ENCODE data around the gene TMEM63C. TPM values are rescaled to one million over a fixed set of nuclear protein-coding genes. Genes with fewer than 3 reads are reported as not detected.

TMEM63C gene
- total RNA-seq, 1 donor from 2014 or later, result 27.0 TPM

- Histone ChIP-seq H3K27me3 (no peaks in the 10 kb centered on the region), H3K4me1 (no peaks in the 10 kb centered on the region), H3K36me3 (no peaks in the 10 kb centered on the region), H3K4me3 (no peak overlapping the region), H3K27ac (no peak overlapping the region), H3K9me3 (no peaks in the 10 kb centered on the region)
- no peak for DNase-seq (ENCODE audit: extremely low spot score in 2 of 2)
- TF ChIP-seq POLR2A (IDR thresholded peaks at IDR 0.05) (no peak), CTCF (IDR thresholded peaks at IDR 0.05) (no peak), POLR2AphosphoS5 (IDR thresholded peaks at IDR 0.05; ENCODE audit: insufficient read depth in 1 of 2, low read depth in 1 of 2) (no peak)
- intact Hi-C loops (cut with DNase I), result no loop called here
Measured at GRCh38 chr14:77212097-77212870, 30.7 kb downstream of the TMEM63C start.

DNA sequence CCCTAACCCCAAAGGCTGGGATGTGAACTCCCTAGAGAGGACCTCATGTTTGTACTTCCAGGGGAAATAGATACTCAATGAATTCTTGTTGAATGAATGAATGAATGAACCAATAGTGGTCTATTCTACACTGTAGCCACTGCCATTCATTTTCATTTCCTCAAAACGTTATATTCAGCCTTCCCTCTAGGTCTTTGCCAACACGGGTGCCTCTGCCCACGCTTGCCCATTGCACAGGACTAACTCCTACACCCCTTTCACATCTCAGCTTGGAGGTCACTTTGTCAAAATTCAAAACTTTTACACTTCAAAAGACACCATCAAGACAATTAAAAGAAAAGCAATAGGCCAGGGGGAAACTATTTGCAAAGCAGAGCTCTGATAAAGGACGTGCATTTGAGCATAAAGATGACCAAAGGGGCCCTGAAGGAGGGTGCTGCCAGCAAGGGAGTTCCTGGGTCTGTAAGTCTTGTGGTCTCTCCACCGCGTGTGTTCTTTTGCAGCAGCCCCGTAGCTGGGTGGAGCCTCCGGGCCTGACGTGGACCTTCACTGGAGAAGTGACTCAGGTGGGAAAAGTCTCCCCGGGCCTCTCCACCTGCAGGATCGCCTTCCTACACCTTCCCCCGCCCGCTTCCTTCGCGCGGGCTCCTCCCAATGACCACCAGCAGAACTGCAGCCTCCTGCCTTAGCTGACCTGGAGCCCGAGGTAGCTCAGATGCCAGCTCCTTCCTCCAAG, 31.5 kb downstream of the TMEM63C start:
- H3K4me3 ChIP-seq, result no peak overlapping the region
- intact Hi-C loops (cut with DNase I), result no loop called here
- no peak for DNase-seq (ENCODE audit: extremely low spot score in 2 of 2)
- H3K27ac ChIP-seq, result no peak overlapping the region
- H3K4me1 ChIP-seq, result no peaks in the 10 kb centered on the region
- H3K36me3 ChIP-seq, result no peaks in the 10 kb centered on the region
- H3K9me3 ChIP-seq, result no peaks in the 10 kb centered on the region
- H3K27me3 ChIP-seq, result no peaks in the 10 kb centered on the region
- TF ChIP-seq POLR2A (IDR thresholded peaks at IDR 0.05) (no peak), CTCF (IDR thresholded peaks at IDR 0.05) (no peak), POLR2AphosphoS5 (IDR thresholded peaks at IDR 0.05; ENCODE audit: insufficient read depth in 1 of 2, low read depth in 1 of 2) (no peak)

DNA sequence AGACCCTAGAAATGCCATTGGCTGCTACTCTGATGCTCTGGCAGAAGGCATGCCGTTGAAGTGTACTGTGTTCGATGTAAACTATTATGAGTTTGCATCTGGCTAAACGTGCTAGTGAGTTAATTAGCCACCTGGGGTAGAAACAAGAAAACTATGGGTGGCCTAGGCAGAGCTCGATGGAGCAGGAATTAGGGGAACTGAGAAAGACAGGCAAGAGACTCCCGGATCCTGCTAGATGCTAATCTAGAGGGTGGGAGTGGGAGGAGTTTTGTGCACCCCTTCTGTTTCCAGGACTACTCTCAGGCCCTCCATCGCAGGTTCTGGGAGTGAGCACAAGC, 32.0 kb downstream of the TMEM63C start:
- no peak for TF ChIP-seq CTCF (IDR thresholded peaks at IDR 0.05)
- no peak for TF ChIP-seq POLR2AphosphoS5 (IDR thresholded peaks at IDR 0.05; ENCODE audit: insufficient read depth in 1 of 2, low read depth in 1 of 2)
- no peak for TF ChIP-seq POLR2A (IDR thresholded peaks at IDR 0.05)
- no peaks in the 10 kb centered on the region for H3K27me3 ChIP-seq
- no peak overlapping the region for H3K27ac ChIP-seq
- DNase-seq (ENCODE audit: extremely low spot score in 2 of 2), result no peak
- H3K4me1 ChIP-seq, result no peaks in the 10 kb centered on the region
- H3K4me3 ChIP-seq, result no peak overlapping the region
- intact Hi-C loops (cut with DNase I), result no loop called here
- H3K9me3 ChIP-seq, result no peaks in the 10 kb centered on the region
- H3K36me3 ChIP-seq, result no peaks in the 10 kb centered on the region

DNA sequence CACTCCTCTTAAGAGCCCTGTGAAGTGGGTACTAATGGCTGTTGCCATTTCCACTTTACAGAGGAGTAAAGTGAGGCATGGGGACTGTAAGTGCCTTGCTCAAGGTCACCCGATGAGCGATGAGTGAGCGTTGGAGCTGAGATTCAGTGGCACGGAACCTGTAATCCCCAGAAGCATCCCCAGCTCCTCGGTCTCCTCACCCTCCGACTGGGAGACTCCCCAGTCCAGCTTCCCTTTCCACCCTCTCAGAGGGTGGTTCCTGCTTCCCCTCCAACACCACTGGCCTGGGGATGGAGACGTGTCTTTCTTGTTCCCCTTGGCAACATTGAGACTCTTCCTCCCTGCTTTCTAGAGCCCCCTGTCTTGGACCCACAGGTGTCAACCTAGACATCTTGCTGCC, 32.6 kb downstream of the TMEM63C start:
- Histone ChIP-seq H3K36me3 (no peaks in the 10 kb centered on the region), H3K27ac (no peak overlapping the region), H3K4me3 (no peak overlapping the region), H3K27me3 (no peaks in the 10 kb centered on the region), H3K9me3 (no peaks in the 10 kb centered on the region), H3K4me1 (no peaks in the 10 kb centered on the region)
- intact Hi-C loops (cut with DNase I), result no loop called here
- DNase-seq (ENCODE audit: extremely low spot score in 2 of 2), result no peak
- TF ChIP-seq POLR2AphosphoS5 (IDR thresholded peaks at IDR 0.05; ENCODE audit: insufficient read depth in 1 of 2, low read depth in 1 of 2) (no peak), POLR2A (IDR thresholded peaks at IDR 0.05) (no peak), CTCF (IDR thresholded peaks at IDR 0.05) (no peak)

- intact Hi-C loops (cut with DNase I), result no loop called here
- DNase-seq (ENCODE audit: extremely low spot score in 2 of 2), result no peak
- Histone ChIP-seq H3K4me3 (no peak overlapping the region), H3K27me3 (no peaks in the 10 kb centered on the region), H3K27ac (no peak overlapping the region), H3K9me3 (no peaks in the 10 kb centered on the region), H3K36me3 (no peaks in the 10 kb centered on the region), H3K4me1 (no peaks in the 10 kb centered on the region)
- no peak for TF ChIP-seq POLR2AphosphoS5 (IDR thresholded peaks at IDR 0.05; ENCODE audit: insufficient read depth in 1 of 2, low read depth in 1 of 2)
- TF ChIP-seq CTCF (IDR thresholded peaks at IDR 0.05), result no peak
- TF ChIP-seq POLR2A (IDR thresholded peaks at IDR 0.05), result no peak
Measured at GRCh38 chr14:77217551-77217950, 36.0 kb downstream of the TMEM63C start.
